PC-3 (cell line): ENCODE results near the gene SPINK6.

Experiments
- EZH2 ChIP-seq: fragments of 300-600 bp; sonication (generic); IDR thresholded peaks from one replicate; pipeline ENCODE4 v1.6.1; 2017; ENCODE audit warnings: antibody characterized with exemption, mild to moderate bottlenecking, low read length; ENCODE audit not compliant: unreplicated experiment
- TF ChIP-seq, protein P1 (sequence below): fragments of 300-600 bp; sonication (generic); conservative IDR thresholded peaks from 2 replicates; pipeline ENCODE4 v1.5.1; 2017; ENCODE audit warnings: antibody characterized with exemption, low read depth, mild to moderate bottlenecking, low read length

DNA sequence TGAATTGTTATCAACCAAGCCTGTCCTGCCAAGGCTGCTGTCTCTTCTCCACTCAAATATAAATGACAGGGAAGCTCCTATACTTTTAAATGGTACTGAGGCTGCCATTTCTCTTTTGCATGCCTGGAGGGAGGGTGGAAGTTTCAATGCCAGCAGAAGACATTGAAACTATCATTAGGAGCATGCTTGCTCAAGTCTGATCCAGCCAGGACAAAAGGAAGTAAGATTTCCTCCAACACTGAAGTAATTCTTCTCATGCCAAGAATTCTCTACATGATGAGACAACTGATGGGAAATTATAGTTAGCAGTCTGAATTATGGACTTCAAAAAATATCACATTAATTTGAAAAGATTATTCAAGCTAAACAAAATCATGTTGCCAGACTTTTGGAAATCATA lies 5.4 kb downstream of the SPINK6 start:
- TF ChIP-seq, protein P1, sequence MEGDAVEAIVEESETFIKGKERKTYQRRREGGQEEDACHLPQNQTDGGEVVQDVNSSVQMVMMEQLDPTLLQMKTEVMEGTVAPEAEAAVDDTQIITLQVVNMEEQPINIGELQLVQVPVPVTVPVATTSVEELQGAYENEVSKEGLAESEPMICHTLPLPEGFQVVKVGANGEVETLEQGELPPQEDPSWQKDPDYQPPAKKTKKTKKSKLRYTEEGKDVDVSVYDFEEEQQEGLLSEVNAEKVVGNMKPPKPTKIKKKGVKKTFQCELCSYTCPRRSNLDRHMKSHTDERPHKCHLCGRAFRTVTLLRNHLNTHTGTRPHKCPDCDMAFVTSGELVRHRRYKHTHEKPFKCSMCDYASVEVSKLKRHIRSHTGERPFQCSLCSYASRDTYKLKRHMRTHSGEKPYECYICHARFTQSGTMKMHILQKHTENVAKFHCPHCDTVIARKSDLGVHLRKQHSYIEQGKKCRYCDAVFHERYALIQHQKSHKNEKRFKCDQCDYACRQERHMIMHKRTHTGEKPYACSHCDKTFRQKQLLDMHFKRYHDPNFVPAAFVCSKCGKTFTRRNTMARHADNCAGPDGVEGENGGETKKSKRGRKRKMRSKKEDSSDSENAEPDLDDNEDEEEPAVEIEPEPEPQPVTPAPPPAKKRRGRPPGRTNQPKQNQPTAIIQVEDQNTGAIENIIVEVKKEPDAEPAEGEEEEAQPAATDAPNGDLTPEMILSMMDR, result no peak
- TF ChIP-seq EZH2, result no peak
